PC-9 (cell line): ENCODE data around the gene FOXA3. TPM values are rescaled to one million over a fixed set of nuclear protein-coding genes. Genes with fewer than 3 reads are reported as not detected.

Experiments used
- BruUV-seq: library from RNA; stranded (reverse); fragments of 400-500 nt; replicated peaks from 2 replicates; lab custom pipeline; 2021; lab: Mats Ljungman, UMichigan
- CTCF ChIA-PET: fragments of 300-600 bp; sonication (Branson Sonifier 250); formaldehyde crosslinking; loops from one replicate; lab custom pipeline; 2022; ENCODE audit warnings: antibody characterized with exemption; lab: Charles Lee
- POLR2A ChIA-PET: fragments of 300-600 bp; sonication (Branson Sonifier 250); formaldehyde crosslinking; loops from one replicate; lab custom pipeline; 2022; ENCODE audit warnings: antibody characterized with exemption; ENCODE audit not compliant: unreplicated experiment; lab: Charles Lee
- DNase-seq, 2 experiments: peaks; one replicate each; pipeline versions ENCODE4 v3.0.0 to v3.0.0-alpha.2; 2015 to 2022; ENCODE audit warnings: mixed read lengths in 1 of 2
- H2AFZ ChIP-seq: fragments of 200-600 bp; sonication (generic); 2 replicates; pipeline ENCODE4 v1.8.1; 2017; ENCODE audit warnings: antibody characterized with exemption
- H3F3A ChIP-seq: fragments of 200-600 bp; sonication (generic); 2 replicates; pipeline ENCODE4 v1.8.1; 2017; ENCODE audit warnings: antibody characterized with exemption, mild to moderate bottlenecking, low read depth; ENCODE audit not compliant: insufficient read depth
- H3K27ac ChIP-seq: fragments of 200-600 bp; sonication (generic); 2 replicates; pipeline ENCODE4 v1.6.1; 2016; ENCODE audit warnings: mixed run types
- H3K27me3 ChIP-seq: fragments of 200-600 bp; sonication (generic); 2 replicates; pipeline ENCODE4 v1.6.1; 2016; ENCODE audit warnings: low read depth, mixed run types; ENCODE audit not compliant: insufficient read depth
- H3K36me3 ChIP-seq: fragments of 200-600 bp; sonication (generic); 2 replicates; pipeline ENCODE4 v1.6.1; 2016; ENCODE audit warnings: low read depth, mixed run types
- H3K4me1 ChIP-seq: fragments of 200-600 bp; sonication (generic); replicated peaks from 2 replicates; pipeline ENCODE4 v1.6.1; 2016; ENCODE audit warnings: mixed run types; ENCODE audit not compliant: insufficient read depth
- H3K4me2 ChIP-seq: fragments of 200-600 bp; sonication (generic); 2 replicates; pipeline ENCODE4 v1.6.1; 2017; ENCODE audit warnings: mixed run types
- H3K4me3 ChIP-seq: fragments of 200-600 bp; sonication (generic); 2 replicates; pipeline ENCODE4 v1.6.1; 2016; ENCODE audit warnings: mixed run types
- H3K79me2 ChIP-seq: fragments of 200-600 bp; sonication (generic); 2 replicates; pipeline ENCODE4 v1.6.1; 2017; ENCODE audit warnings: low read depth, mixed run types
- H3K9me2 ChIP-seq: fragments of 200-600 bp; sonication (generic); 2 replicates; pipeline ENCODE4 v1.8.1; 2017; ENCODE audit warnings: mild to moderate bottlenecking; ENCODE audit not compliant: insufficient read depth
- H3K9me3 ChIP-seq: fragments of 200-600 bp; sonication (generic); 2 replicates; pipeline ENCODE4 v1.8.1; 2016; ENCODE audit warnings: low read depth; ENCODE audit not compliant: insufficient read depth
- H4K20me1 ChIP-seq: fragments of 200-600 bp; sonication (generic); 2 replicates; pipeline ENCODE4 v1.8.1; 2017; ENCODE audit not compliant: insufficient read depth
- CTCF ChIP-seq: fragments of 200-600 bp; sonication (generic); conservative IDR thresholded peaks from 2 replicates; pipeline ENCODE4 v1.6.1; 2017; ENCODE audit warnings: mixed run types, antibody characterized with exemption, mild to moderate bottlenecking, moderate library complexity
- EZH2 ChIP-seq: fragments of 200-600 bp; sonication (generic); IDR thresholded peaks from 2 replicates; pipeline ENCODE4 v1.8.0; 2017; ENCODE audit warnings: antibody characterized with exemption, low read depth
- intact Hi-C: fragments of 100-400 bp; cut with micrococcal nuclease; formaldehyde crosslinking; loops from one replicate; pipeline ENCODE4 v1.10.0; 2022; ENCODE audit not compliant: unreplicated experiment
- total RNA-seq: library from RNA; stranded (reverse); gene quantifications from 2 replicates; pipeline ENCODE4 v1.2.3, GENCODE V29; 2021

The FOXA3 gene
- total RNA-seq, 1 experiment from 2014 or later, result not detected

GRCh38 chr19:45817010-45817724 is 47.0 kb upstream of the FOXA3 start:
- BruUV-seq, result no TSS peak
- H3K27me3 ChIP-seq, result no peaks in the 10 kb centered on the region
- peaks cover 4% of the 10 kb centered on the region; the same call in 1 of the 2 replicates for H4K20me1 ChIP-seq
- no peak overlapping the region for H3K4me3 ChIP-seq
- H3K36me3 ChIP-seq, result no peaks in the 10 kb centered on the region
- H2AFZ ChIP-seq, result no peak overlapping the region
- H3K79me2 ChIP-seq, result no peaks in the 10 kb centered on the region
- no peak overlapping the region for H3K4me2 ChIP-seq
- H3K9me3 ChIP-seq, result no peaks in the 10 kb centered on the region
- CTCF ChIA-PET, result interaction anchor here (0.6 to 1.1 kb wide), 14 partner anchors 12 to 578 kb away, joined by 3 to 16 read pairs (median 4); partner anchors contain the start of genes DMPK, MYPOP and SIX5
- H3F3A ChIP-seq, result peaks cover 28% of the 10 kb centered on the region
- H3K9me2 ChIP-seq, result no peaks in the 10 kb centered on the region
- no peak for TF ChIP-seq EZH2
- peak; percentile 99 for TF ChIP-seq CTCF
- DNase-seq, result peak; percentile 86 to 95
- no peaks in the 10 kb centered on the region for H3K4me1 ChIP-seq
- no peak overlapping the region for H3K27ac ChIP-seq
- intact Hi-C loops, result loop anchor here (1.0 to 2.0 kb wide), 4 partner anchors 47 to 260 kb away; no protein-coding TSS in a partner anchor
- POLR2A ChIA-PET, result interaction anchor here (0.6 kb wide), 1 partner anchor 69 kb away, joined by 7 read pairs; the partner anchor contains the start of gene IRF2BP1

GRCh38 chr19:45817725-45818301 is 46.3 kb upstream of the FOXA3 start:
- H4K20me1 ChIP-seq, result peaks cover 4% of the 10 kb centered on the region; the same call in 1 of the 2 replicates
- H3K27ac ChIP-seq, result no peak overlapping the region
- H3K79me2 ChIP-seq, result no peaks in the 10 kb centered on the region
- peaks cover 22% of the 10 kb centered on the region for H3F3A ChIP-seq
- no peaks in the 10 kb centered on the region for H3K4me1 ChIP-seq
- H3K9me2 ChIP-seq, result no peaks in the 10 kb centered on the region
- no peaks in the 10 kb centered on the region for H3K9me3 ChIP-seq
- H3K27me3 ChIP-seq, result no peaks in the 10 kb centered on the region
- H3K4me3 ChIP-seq, result no peak overlapping the region
- no TSS peak for BruUV-seq
- H3K4me2 ChIP-seq, result no peak overlapping the region
- intact Hi-C loops, result loop anchor here (1.0 to 2.0 kb wide), 4 partner anchors 48 to 259 kb away; no protein-coding TSS in a partner anchor
- H2AFZ ChIP-seq, result no peak overlapping the region
- no peak for TF ChIP-seq EZH2
- no peak for TF ChIP-seq CTCF
- no peak for DNase-seq
- ChIA-PET CTCF (interaction anchor here (0.6 to 1.1 kb wide), 2 partner anchors 85 to 192 kb away, joined by 3 to 4 read pairs; partner anchors contain the start of gene MYPOP), POLR2A (no interaction called here)
- H3K36me3 ChIP-seq, result no peaks in the 10 kb centered on the region

- TF ChIP-seq CTCF, result no peak
- TF ChIP-seq EZH2, result no peak
- Histone ChIP-seq H3K27me3 (no peaks in the 10 kb centered on the region), H3K9me2 (no peaks in the 10 kb centered on the region), H3K9me3 (no peaks in the 10 kb centered on the region), H3K27ac (no peak overlapping the region), H2AFZ (no peak overlapping the region), H3K36me3 (no peaks in the 10 kb centered on the region), H3K79me2 (no peaks in the 10 kb centered on the region), H4K20me1 (peaks cover 4% of the 10 kb centered on the region; the same call in 1 of the 2 replicates), H3K4me1 (no peaks in the 10 kb centered on the region), H3K4me2 (no peak overlapping the region), H3K4me3 (no peak overlapping the region), H3F3A (peaks cover 14% of the 10 kb centered on the region)
- ChIA-PET CTCF (no interaction called here), POLR2A (interaction anchor here (0.7 kb wide), 1 partner anchor 89 kb away, joined by 3 read pairs; no protein-coding TSS in a partner anchor)
- intact Hi-C loops, result no loop called here
- peak in 1 of 2 experiments; percentile 16 for DNase-seq
- BruUV-seq, result no TSS peak
Observed at GRCh38 chr19:45819769-45820168, 44.4 kb upstream of the FOXA3 start.
